AG10803 (cell line): ENCODE data around the gene UBP1.
"Not testable (repeated sequence)": the region's sequence is repeated elsewhere in the genome, so short reads cannot be mapped to it uniquely, and the experiment has no call there.

Experiments used
- DNase-seq: peaks from one replicate; pipeline ENCODE4 v3.0.0; 2010; ENCODE audit warnings: low read depth
- H3K4me3 ChIP-seq: 2 replicates; pipeline ENCODE4 v1.5.1; 2011; ENCODE audit warnings: mild to moderate bottlenecking, low read length, control low read depth
- TF ChIP-seq, protein P1 (sequence below): conservative IDR thresholded peaks from 2 replicates; pipeline ENCODE4 v1.5.1; 2011; ENCODE audit warnings: mild to moderate bottlenecking, low read length, control low read depth, inconsistent platforms

The UBP1 gene

GRCh38 chr3:33430571-33430970, 9.6 kb downstream of the UBP1 start:
- no peak for DNase-seq
- no peak overlapping the region for H3K4me3 ChIP-seq
- TF ChIP-seq, protein P1, sequence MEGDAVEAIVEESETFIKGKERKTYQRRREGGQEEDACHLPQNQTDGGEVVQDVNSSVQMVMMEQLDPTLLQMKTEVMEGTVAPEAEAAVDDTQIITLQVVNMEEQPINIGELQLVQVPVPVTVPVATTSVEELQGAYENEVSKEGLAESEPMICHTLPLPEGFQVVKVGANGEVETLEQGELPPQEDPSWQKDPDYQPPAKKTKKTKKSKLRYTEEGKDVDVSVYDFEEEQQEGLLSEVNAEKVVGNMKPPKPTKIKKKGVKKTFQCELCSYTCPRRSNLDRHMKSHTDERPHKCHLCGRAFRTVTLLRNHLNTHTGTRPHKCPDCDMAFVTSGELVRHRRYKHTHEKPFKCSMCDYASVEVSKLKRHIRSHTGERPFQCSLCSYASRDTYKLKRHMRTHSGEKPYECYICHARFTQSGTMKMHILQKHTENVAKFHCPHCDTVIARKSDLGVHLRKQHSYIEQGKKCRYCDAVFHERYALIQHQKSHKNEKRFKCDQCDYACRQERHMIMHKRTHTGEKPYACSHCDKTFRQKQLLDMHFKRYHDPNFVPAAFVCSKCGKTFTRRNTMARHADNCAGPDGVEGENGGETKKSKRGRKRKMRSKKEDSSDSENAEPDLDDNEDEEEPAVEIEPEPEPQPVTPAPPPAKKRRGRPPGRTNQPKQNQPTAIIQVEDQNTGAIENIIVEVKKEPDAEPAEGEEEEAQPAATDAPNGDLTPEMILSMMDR: no peak

DNA sequence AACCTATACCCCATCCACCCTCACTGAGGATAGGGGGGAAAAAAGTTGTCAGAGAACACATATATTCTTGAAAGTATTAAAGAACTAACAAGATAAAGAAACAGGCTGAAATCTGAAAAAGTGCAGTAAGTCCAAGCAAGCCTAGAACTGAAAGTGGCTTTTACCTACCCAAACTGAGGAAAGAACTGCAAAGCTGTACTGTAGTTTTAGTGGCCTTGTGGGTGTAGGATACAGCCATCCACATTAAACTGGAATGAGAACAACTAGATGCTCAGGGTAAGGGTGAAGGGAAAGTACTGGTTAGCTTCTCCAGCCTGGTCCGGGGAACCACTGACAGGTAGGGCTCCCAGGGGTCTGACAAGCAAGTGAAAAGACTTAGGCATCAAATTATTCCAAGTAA, 10.1 kb downstream of the UBP1 start:
- TF ChIP-seq, protein P1: no peak
- no peak overlapping the region for H3K4me3 ChIP-seq
- no peak for DNase-seq

DNA sequence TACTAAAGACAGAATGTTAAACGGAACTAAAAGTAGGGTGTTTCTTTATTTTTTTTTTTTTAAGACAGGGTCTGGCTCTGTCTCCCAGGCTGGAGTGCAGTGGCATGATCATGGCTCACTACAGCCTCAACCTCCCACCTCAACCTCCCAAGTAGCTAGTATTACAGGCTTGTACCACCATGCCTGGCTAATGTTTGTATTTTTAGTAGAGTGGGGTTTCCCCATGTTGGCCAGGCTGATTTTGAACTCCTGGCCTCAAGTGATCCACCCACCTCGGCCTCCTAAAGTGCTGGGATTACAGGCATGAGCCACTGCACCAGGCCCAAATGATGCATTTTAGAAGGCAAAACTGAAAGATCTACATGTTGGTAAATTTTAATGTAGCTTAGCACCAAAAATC, 10.9 kb downstream of the UBP1 start:
- not testable (repeated sequence) for DNase-seq, H3K4me3 ChIP-seq

- TF ChIP-seq, protein P1: no peak
Observed at GRCh38 chr3:33428734-33429133, 11.5 kb downstream of the UBP1 start.

GRCh38 chr3:33426630-33427317, 13.4 kb downstream of the UBP1 start:
- TF ChIP-seq, protein P1: no peak
- H3K4me3 ChIP-seq: no peak overlapping the region
- DNase-seq: no peak

More at GRCh38 chr3:33428734-33429133, 11.5 kb downstream of the UBP1 start:
- H3K4me3 ChIP-seq: no peak overlapping the region
- no peak for DNase-seq

GRCh38 chr3:33426068-33426467, 14.1 kb downstream of the UBP1 start:
- TF ChIP-seq, protein P1: no peak
- no peak for DNase-seq
- no peak overlapping the region for H3K4me3 ChIP-seq

DNA sequence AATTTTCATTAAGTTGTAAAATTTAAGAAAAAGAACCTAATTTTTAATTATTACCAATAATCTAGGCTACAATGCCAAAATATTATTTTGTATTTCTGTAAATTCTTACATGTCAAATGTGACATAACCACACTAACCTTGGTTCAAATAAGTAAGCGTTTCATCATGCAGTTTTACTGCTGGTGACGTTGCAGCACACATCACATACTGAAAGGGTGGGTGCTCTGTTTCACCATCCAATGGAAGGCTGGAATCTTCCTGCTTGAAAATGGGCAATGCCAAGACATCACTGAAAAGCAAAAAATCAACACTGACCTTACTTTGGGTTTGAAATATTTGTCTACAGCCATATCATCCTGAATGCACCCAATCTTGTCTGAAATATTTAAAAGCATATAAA, 14.8 kb downstream of the UBP1 start:
- no peak overlapping the region for H3K4me3 ChIP-seq
- TF ChIP-seq, protein P1: no peak

More for the DNA sequence above, 14.8 kb downstream of the UBP1 start:
- peak; percentile 4 for DNase-seq
